ENCODE data around the gene PDLIM5. TPM values are rescaled to one million over a fixed set of nuclear protein-coding genes. Genes with fewer than 3 reads are reported as not detected.

The PDLIM5 gene
- total RNA-seq, 1 experiment from 2014 or later: 53.8 TPM

- Histone ChIP-seq H3K4me2 (ENCODE audit: low read depth, low read length, poor library complexity, severe bottlenecking) (no peak overlapping the region), H2AFZ (ENCODE audit: low read length) (no peak overlapping the region), H3K9me2 (replicated peaks; ENCODE audit: insufficient read depth, low read length) (no peaks in the 10 kb centered on the region), H3K27ac (ENCODE audit: low read length) (no peak overlapping the region), H3K4me1 (ENCODE audit: low read length) (no peaks in the 10 kb centered on the region), H3K9me3 (ENCODE audit: low read length) (no peaks in the 10 kb centered on the region), H3K4me3 (ENCODE audit: low read length) (no peak overlapping the region), H4K20me1 (ENCODE audit: insufficient read depth, low read depth, low read length) (no peaks in the 10 kb centered on the region), H3K79me2 (ENCODE audit: low read length) (peaks cover 82% of the 10 kb centered on the region), H3K36me3 (ENCODE audit: insufficient read depth, low read length) (no peaks in the 10 kb centered on the region), H3K27me3 (ENCODE audit: low read length) (no peaks in the 10 kb centered on the region), H3K9ac (ENCODE audit: low read length) (no peak overlapping the region)
- DNase-seq: no peak
Measured at GRCh38 chr4:94480362-94480951, 28.7 kb downstream of the PDLIM5 start.

GRCh38 chr4:94483895-94484294, 32.2 kb downstream of the PDLIM5 start:
- Histone ChIP-seq H3K36me3 (ENCODE audit: insufficient read depth, low read length) (no peaks in the 10 kb centered on the region), H3K27me3 (ENCODE audit: low read length) (no peaks in the 10 kb centered on the region), H3K27ac (ENCODE audit: low read length) (no peak overlapping the region), H3K9ac (ENCODE audit: low read length) (no peak overlapping the region), H3K4me3 (ENCODE audit: low read length) (no peak overlapping the region), H4K20me1 (ENCODE audit: insufficient read depth, low read depth, low read length) (no peaks in the 10 kb centered on the region), H3K79me2 (ENCODE audit: low read length) (peaks cover 83% of the 10 kb centered on the region), H3K4me2 (ENCODE audit: low read depth, low read length, poor library complexity, severe bottlenecking) (no peak overlapping the region), H3K9me2 (replicated peaks; ENCODE audit: insufficient read depth, low read length) (no peaks in the 10 kb centered on the region), H2AFZ (ENCODE audit: low read length) (no peak overlapping the region), H3K4me1 (ENCODE audit: low read length) (no peaks in the 10 kb centered on the region; the same call in 1 of the 2 replicates), H3K9me3 (ENCODE audit: low read length) (no peaks in the 10 kb centered on the region)
- DNase-seq: no peak

GRCh38 chr4:94484818-94485217, 33.1 kb downstream of the PDLIM5 start:
- no peak overlapping the region for H3K4me2 ChIP-seq (ENCODE audit: low read depth, low read length, poor library complexity, severe bottlenecking)
- no peak overlapping the region for H3K4me3 ChIP-seq (ENCODE audit: low read length)
- no peaks in the 10 kb centered on the region for H3K9me3 ChIP-seq (ENCODE audit: low read length)
- no peak for DNase-seq
- H3K79me2 ChIP-seq (ENCODE audit: low read length): peaks cover 81% of the 10 kb centered on the region
- H4K20me1 ChIP-seq (ENCODE audit: insufficient read depth, low read depth, low read length): no peaks in the 10 kb centered on the region
- no peak overlapping the region for H2AFZ ChIP-seq (ENCODE audit: low read length)
- H3K9me2 ChIP-seq (replicated peaks; ENCODE audit: insufficient read depth, low read length): no peaks in the 10 kb centered on the region
- H3K4me1 ChIP-seq (ENCODE audit: low read length): no peaks in the 10 kb centered on the region; the same call in 1 of the 2 replicates
- H3K27ac ChIP-seq (ENCODE audit: low read length): no peak overlapping the region
- no peaks in the 10 kb centered on the region for H3K27me3 ChIP-seq (ENCODE audit: low read length)
- no peaks in the 10 kb centered on the region for H3K36me3 ChIP-seq (ENCODE audit: insufficient read depth, low read length)
- no peak overlapping the region for H3K9ac ChIP-seq (ENCODE audit: low read length)

- Histone ChIP-seq H4K20me1 (ENCODE audit: insufficient read depth, low read depth, low read length) (no peaks in the 10 kb centered on the region), H3K79me2 (ENCODE audit: low read length) (peaks cover 79% of the 10 kb centered on the region)
Measured at GRCh38 chr4:94486372-94486801, 34.6 kb downstream of the PDLIM5 start.

GRCh38 chr4:94488670-94489069, 36.9 kb downstream of the PDLIM5 start:
- Histone ChIP-seq H3K4me3 (ENCODE audit: low read length) (no peak overlapping the region), H4K20me1 (ENCODE audit: insufficient read depth, low read depth, low read length) (no peaks in the 10 kb centered on the region), H3K27ac (ENCODE audit: low read length) (no peak overlapping the region), H3K9me2 (replicated peaks; ENCODE audit: insufficient read depth, low read length) (no peaks in the 10 kb centered on the region), H3K27me3 (ENCODE audit: low read length) (no peaks in the 10 kb centered on the region), H3K9me3 (ENCODE audit: low read length) (no peaks in the 10 kb centered on the region), H3K36me3 (ENCODE audit: insufficient read depth, low read length) (no peaks in the 10 kb centered on the region), H3K79me2 (ENCODE audit: low read length) (peaks cover 71% of the 10 kb centered on the region), H2AFZ (ENCODE audit: low read length) (no peak overlapping the region), H3K4me1 (ENCODE audit: low read length) (no peaks in the 10 kb centered on the region; the same call in 1 of the 2 replicates), H3K4me2 (ENCODE audit: low read depth, low read length, poor library complexity, severe bottlenecking) (no peak overlapping the region), H3K9ac (ENCODE audit: low read length) (no peak overlapping the region)
- DNase-seq: no peak

More at GRCh38 chr4:94486372-94486801, 34.6 kb downstream of the PDLIM5 start:
- Histone ChIP-seq H3K4me2 (ENCODE audit: low read depth, low read length, poor library complexity, severe bottlenecking) (no peak overlapping the region), H3K4me3 (ENCODE audit: low read length) (no peak overlapping the region), H3K9me3 (ENCODE audit: low read length) (no peaks in the 10 kb centered on the region), H3K36me3 (ENCODE audit: insufficient read depth, low read length) (no peaks in the 10 kb centered on the region), H3K9ac (ENCODE audit: low read length) (no peak overlapping the region), H2AFZ (ENCODE audit: low read length) (no peak overlapping the region), H3K4me1 (ENCODE audit: low read length) (no peaks in the 10 kb centered on the region; the same call in 1 of the 2 replicates), H3K9me2 (replicated peaks; ENCODE audit: insufficient read depth, low read length) (no peaks in the 10 kb centered on the region), H3K27me3 (ENCODE audit: low read length) (no peaks in the 10 kb centered on the region), H3K27ac (ENCODE audit: low read length) (no peak overlapping the region)
- no peak for DNase-seq

GRCh38 chr4:94489098-94489497, 37.4 kb downstream of the PDLIM5 start:
- Histone ChIP-seq H3K4me2 (ENCODE audit: low read depth, low read length, poor library complexity, severe bottlenecking) (no peak overlapping the region), H4K20me1 (ENCODE audit: insufficient read depth, low read depth, low read length) (no peaks in the 10 kb centered on the region), H3K27ac (ENCODE audit: low read length) (no peak overlapping the region), H3K27me3 (ENCODE audit: low read length) (no peaks in the 10 kb centered on the region), H3K9me3 (ENCODE audit: low read length) (no peaks in the 10 kb centered on the region), H3K9ac (ENCODE audit: low read length) (no peak overlapping the region), H3K9me2 (replicated peaks; ENCODE audit: insufficient read depth, low read length) (no peaks in the 10 kb centered on the region), H3K79me2 (ENCODE audit: low read length) (peaks cover 72% of the 10 kb centered on the region), H3K4me3 (ENCODE audit: low read length) (no peak overlapping the region), H2AFZ (ENCODE audit: low read length) (no peak overlapping the region), H3K36me3 (ENCODE audit: insufficient read depth, low read length) (no peaks in the 10 kb centered on the region), H3K4me1 (ENCODE audit: low read length) (no peaks in the 10 kb centered on the region; the same call in 1 of the 2 replicates)
- no peak for DNase-seq

GRCh38 chr4:94490437-94490836, 38.7 kb downstream of the PDLIM5 start:
- Histone ChIP-seq H3K9me3 (ENCODE audit: low read length) (no peaks in the 10 kb centered on the region), H4K20me1 (ENCODE audit: insufficient read depth, low read depth, low read length) (no peaks in the 10 kb centered on the region), H3K9ac (ENCODE audit: low read length) (no peak overlapping the region), H2AFZ (ENCODE audit: low read length) (no peak overlapping the region), H3K36me3 (ENCODE audit: insufficient read depth, low read length) (no peaks in the 10 kb centered on the region), H3K4me2 (ENCODE audit: low read depth, low read length, poor library complexity, severe bottlenecking) (no peak overlapping the region), H3K27ac (ENCODE audit: low read length) (no peak overlapping the region), H3K79me2 (ENCODE audit: low read length) (peaks cover 61% of the 10 kb centered on the region), H3K4me3 (ENCODE audit: low read length) (no peak overlapping the region), H3K9me2 (replicated peaks; ENCODE audit: insufficient read depth, low read length) (no peaks in the 10 kb centered on the region), H3K27me3 (ENCODE audit: low read length) (no peaks in the 10 kb centered on the region), H3K4me1 (ENCODE audit: low read length) (no peaks in the 10 kb centered on the region; the same call in 1 of the 2 replicates)
- no peak for DNase-seq

GRCh38 chr4:94491322-94491721, 39.6 kb downstream of the PDLIM5 start:
- H3K4me3 ChIP-seq (ENCODE audit: low read length): no peak overlapping the region
- H3K36me3 ChIP-seq (ENCODE audit: insufficient read depth, low read length): no peaks in the 10 kb centered on the region
- no peaks in the 10 kb centered on the region for H3K9me2 ChIP-seq (replicated peaks; ENCODE audit: insufficient read depth, low read length)
- no peaks in the 10 kb centered on the region for H4K20me1 ChIP-seq (ENCODE audit: insufficient read depth, low read depth, low read length)
- no peak overlapping the region for H2AFZ ChIP-seq (ENCODE audit: low read length)
- H3K27ac ChIP-seq (ENCODE audit: low read length): no peak overlapping the region
- DNase-seq: no peak
- H3K4me1 ChIP-seq (ENCODE audit: low read length): no peaks in the 10 kb centered on the region
- no peak overlapping the region for H3K4me2 ChIP-seq (ENCODE audit: low read depth, low read length, poor library complexity, severe bottlenecking)
- no peak overlapping the region for H3K9ac ChIP-seq (ENCODE audit: low read length)
- no peaks in the 10 kb centered on the region for H3K9me3 ChIP-seq (ENCODE audit: low read length)
- peaks cover 61% of the 10 kb centered on the region for H3K79me2 ChIP-seq (ENCODE audit: low read length)
- no peaks in the 10 kb centered on the region for H3K27me3 ChIP-seq (ENCODE audit: low read length)
